CD4-positive, CD25-positive, alpha-beta regulatory T cell (primary cell): Measurements from ENCODE around the gene CARTPT. TPM values are rescaled to one million over a fixed set of nuclear protein-coding genes. Genes with fewer than 3 reads are reported as not detected.

ENCODE experiments used
- ATAC-seq, 2 donors: fragments of 150-1000 bp; cut with Tn5 transposase; one replicate each; pipeline ENCODE4 v1.10.0; 2021; ENCODE audit warnings: low read depth in 2 of 2, moderate number of reproducible peaks in 2 of 2, moderate library complexity in 1 of 2
- DNase-seq, 3 donors: peaks; one replicate each; pipeline versions ENCODE4 v3.0.0 to v3.0.0-alpha.2; 2012 to 2022; ENCODE audit warnings: mixed read lengths in 1 of 3
- H3K27ac ChIP-seq: one replicate; pipeline ENCODE4 v1.7.0; 2013; ENCODE audit warnings: mild to moderate bottlenecking, low read length; ENCODE audit not compliant: insufficient read depth, poor library complexity, severe bottlenecking
- H3K27me3 ChIP-seq: one replicate; pipeline ENCODE4 v1.7.0; 2013; ENCODE audit warnings: low read length; ENCODE audit not compliant: control insufficient read depth, insufficient read depth
- H3K36me3 ChIP-seq: one replicate; pipeline ENCODE4 v1.7.0; 2013; ENCODE audit warnings: mild to moderate bottlenecking, low read length, moderate library complexity; ENCODE audit not compliant: control insufficient read depth, insufficient read depth
- H3K4me1 ChIP-seq: 2 replicates; pipeline ENCODE4 v1.7.0; 2013; ENCODE audit warnings: mild to moderate bottlenecking, low read length; ENCODE audit not compliant: insufficient read depth, control insufficient read depth, poor library complexity, severe bottlenecking
- H3K4me3 ChIP-seq: one replicate; pipeline ENCODE4 v1.7.0; 2013; ENCODE audit warnings: low read depth, mild to moderate bottlenecking, low read length, moderate library complexity
- H3K9me3 ChIP-seq, 2 experiments: 1 replicate in 1 of 2; 2 replicates in 1 of 2; pipeline ENCODE4 v1.7.0; 2013; ENCODE audit warnings: low read length in 2 of 2, mild to moderate bottlenecking in 1 of 2, moderate library complexity in 1 of 2; ENCODE audit not compliant: control insufficient read depth in 2 of 2
- H3K27ac Mint-ChIP-seq, 3 donors: one replicate each; pipeline ENCODE4 v1.8.0; 2020 to 2022; ENCODE audit warnings: mild to moderate bottlenecking in 3 of 3, mixed read lengths in 3 of 3, moderate library complexity in 2 of 3
- H3K27me3 Mint-ChIP-seq: one replicate; pipeline ENCODE4 v1.8.0; 2022; ENCODE audit warnings: mild to moderate bottlenecking, mixed read lengths
- H3K36me3 Mint-ChIP-seq: one replicate; pipeline ENCODE4 v1.8.0; 2020; ENCODE audit warnings: mixed read lengths
- H3K4me1 Mint-ChIP-seq, 4 donors: one replicate each; pipeline ENCODE4 v1.8.0; 2020 to 2022; ENCODE audit warnings: mixed read lengths in 4 of 4, mild to moderate bottlenecking in 1 of 4
- H3K4me3 Mint-ChIP-seq, 4 donors: one replicate each; pipeline ENCODE4 v1.8.0; 2020 to 2022; ENCODE audit warnings: mild to moderate bottlenecking in 4 of 4, mixed read lengths in 4 of 4, moderate library complexity in 3 of 4
- H3K9me3 Mint-ChIP-seq, 7 donors: one replicate each; pipeline ENCODE4 v1.8.0; 2020 to 2022; ENCODE audit warnings: mixed read lengths in 7 of 7, mild to moderate bottlenecking in 3 of 7, moderate library complexity in 2 of 7
- polyA plus RNA-seq, 4 donors: library from polyadenylated mRNA; unstranded; fragments of 300-500 nt; fragmentation: Illumina TruSeq; gene quantifications; one replicate each; pipeline ENCODE4 v1.2.3, GENCODE V29; 2021
- total RNA-seq: library from RNA; stranded (reverse); gene quantifications from one replicate; pipeline ENCODE4 v1.2.3, GENCODE V29; 2022

CARTPT gene
- total and polyA plus RNA-seq, 5 donors from 2014 or later, result not detected

DNA sequence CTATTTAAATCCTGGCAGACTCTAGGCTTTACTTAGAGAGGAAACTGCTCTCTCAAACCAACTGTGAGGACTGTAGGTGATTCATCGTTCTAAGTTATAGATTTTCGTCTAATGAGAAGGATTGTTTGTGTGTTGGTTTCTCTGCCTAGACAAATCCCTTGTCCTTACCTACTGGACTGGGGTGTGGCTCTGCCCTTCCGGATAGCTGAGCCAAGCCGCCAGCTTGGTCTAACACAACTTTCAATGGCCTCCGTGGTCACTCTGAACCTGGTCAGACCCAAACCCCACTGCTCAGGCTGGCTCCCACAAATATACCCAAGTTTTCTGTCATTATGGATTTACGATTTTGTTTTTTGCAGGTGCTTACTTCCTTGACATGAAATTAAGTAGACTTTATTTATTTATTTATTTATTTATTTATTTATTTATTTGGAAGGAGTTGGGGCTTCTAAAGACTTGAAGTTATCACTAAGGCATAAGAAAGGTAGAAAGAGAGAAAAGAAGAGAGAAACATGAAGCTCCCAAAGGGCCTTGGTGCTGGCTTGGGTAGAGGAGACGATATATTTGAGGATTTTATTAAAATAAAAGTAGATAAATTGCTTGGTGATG, 19.0 kb downstream of the CARTPT start:
- Histone ChIP-seq H3K9me3 (peaks cover 0 to 5% of the 10 kb centered on the region in 2 experiments), H3K27me3 (peaks cover 2% of the 10 kb centered on the region), H3K27ac (no peak overlapping the region), H3K4me1 (no peaks in the 10 kb centered on the region), H3K4me3 (no peak overlapping the region), H3K36me3 (no peaks in the 10 kb centered on the region)
- no peak for DNase-seq
- H3K4me3 Mint-ChIP-seq, result no peak overlapping the region
- H3K4me1 Mint-ChIP-seq, result no peaks in the 10 kb centered on the region
- peaks cover 0 to 7% (median 1%) of the 10 kb centered on the region in 7 donors for H3K9me3 Mint-ChIP-seq
- H3K27ac Mint-ChIP-seq, result no peak overlapping the region
- peaks cover 3% of the 10 kb centered on the region for H3K36me3 Mint-ChIP-seq
- ATAC-seq, result no peak
- H3K27me3 Mint-ChIP-seq, result no peaks in the 10 kb centered on the region

DNA sequence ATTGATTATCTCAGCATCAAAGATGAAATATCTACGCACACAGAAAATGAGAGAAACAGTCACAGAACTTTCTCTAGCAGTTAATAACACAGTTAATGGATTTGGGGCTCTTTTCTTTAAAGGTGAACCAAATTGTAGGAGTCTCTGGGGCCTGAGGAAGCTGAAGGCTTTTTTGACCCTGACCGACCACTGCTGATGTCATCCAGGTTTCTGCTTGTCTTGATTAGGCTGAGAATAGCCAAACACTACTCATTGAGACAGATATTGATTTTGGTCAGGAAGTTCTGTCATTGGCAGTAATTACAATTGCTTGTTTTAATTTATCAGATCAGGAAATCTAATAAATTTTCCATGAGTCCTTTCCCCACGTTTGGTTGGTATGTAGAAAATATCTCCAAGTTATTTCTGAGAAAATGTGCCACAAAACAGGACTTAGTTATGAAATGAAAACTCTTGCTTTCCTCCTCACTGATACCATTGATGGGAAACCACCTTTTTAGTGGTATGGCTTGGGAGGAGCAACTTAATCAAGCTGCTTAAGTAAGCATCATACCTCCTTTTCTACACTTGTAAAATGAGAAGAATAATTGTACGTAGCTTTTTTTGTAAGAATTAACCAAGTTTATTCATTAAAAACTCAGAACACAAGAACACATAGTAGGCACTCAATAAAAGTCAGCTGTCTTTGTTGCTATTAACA, 19.7 kb downstream of the CARTPT start:
- no peak overlapping the region for H3K4me3 ChIP-seq
- peaks cover 0 to 5% of the 10 kb centered on the region in 2 experiments for H3K9me3 ChIP-seq
- Mint-ChIP-seq H3K27ac (no peak overlapping the region), H3K27me3 (no peaks in the 10 kb centered on the region), H3K4me1 (no peaks in the 10 kb centered on the region), H3K36me3 (peaks cover 3% of the 10 kb centered on the region), H3K9me3 (peaks cover 0 to 7% (median 1%) of the 10 kb centered on the region in 7 donors), H3K4me3 (no peak overlapping the region)
- H3K36me3 ChIP-seq, result no peaks in the 10 kb centered on the region
- peaks cover 2% of the 10 kb centered on the region for H3K27me3 ChIP-seq
- DNase-seq (no peak), ATAC-seq (no peak)
- H3K4me1 ChIP-seq, result no peaks in the 10 kb centered on the region
- H3K27ac ChIP-seq, result no peak overlapping the region

DNA sequence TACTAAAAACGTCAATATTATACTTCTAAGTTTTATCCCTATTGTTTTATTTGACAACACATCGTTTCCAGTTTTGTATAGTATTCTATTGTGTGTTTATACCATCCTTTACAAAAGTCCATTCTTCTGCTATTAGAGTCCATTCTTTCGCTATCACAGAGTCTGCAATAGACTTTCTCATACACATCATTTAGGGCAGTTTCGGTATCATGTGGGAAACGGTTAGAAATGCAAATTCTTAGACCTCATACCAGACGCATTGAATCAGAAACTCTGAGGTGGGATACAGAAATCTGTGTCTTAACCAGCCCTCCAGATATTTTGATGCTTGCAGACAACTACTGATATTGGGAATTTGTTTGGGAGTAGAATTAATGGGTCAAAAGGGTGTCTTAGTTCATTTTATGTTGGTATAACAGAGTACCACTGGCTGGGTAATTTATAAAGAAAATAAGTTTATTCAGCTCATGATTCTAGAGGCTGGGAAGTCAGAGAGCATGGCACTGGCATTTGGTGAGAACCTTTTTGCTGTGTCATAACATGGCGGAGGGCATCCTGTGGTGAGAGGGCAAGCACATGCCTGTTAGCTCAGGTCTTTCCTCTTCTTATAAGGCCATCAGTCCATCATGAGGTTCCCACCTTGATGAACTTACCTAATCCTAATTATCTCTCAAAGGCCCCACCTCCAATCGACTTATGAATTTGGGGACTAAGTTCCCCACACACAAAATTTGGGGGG, 21.1 kb downstream of the CARTPT start:
- Histone ChIP-seq H3K4me1 (no peaks in the 10 kb centered on the region), H3K36me3 (no peaks in the 10 kb centered on the region), H3K27ac (no peak overlapping the region), H3K9me3 (peaks cover 0 to 5% of the 10 kb centered on the region in 2 experiments), H3K27me3 (peaks cover 2% of the 10 kb centered on the region), H3K4me3 (no peak overlapping the region)
- DNase-seq (no peak), ATAC-seq (no peak)
- H3K36me3 Mint-ChIP-seq, result peaks cover 3% of the 10 kb centered on the region
- no peak overlapping the region for H3K27ac Mint-ChIP-seq
- peaks cover 0 to 7% (median 1%) of the 10 kb centered on the region in 7 donors for H3K9me3 Mint-ChIP-seq
- no peak overlapping the region for H3K4me3 Mint-ChIP-seq
- H3K27me3 Mint-ChIP-seq, result peaks cover 4% of the 10 kb centered on the region
- H3K4me1 Mint-ChIP-seq, result no peaks in the 10 kb centered on the region

DNA sequence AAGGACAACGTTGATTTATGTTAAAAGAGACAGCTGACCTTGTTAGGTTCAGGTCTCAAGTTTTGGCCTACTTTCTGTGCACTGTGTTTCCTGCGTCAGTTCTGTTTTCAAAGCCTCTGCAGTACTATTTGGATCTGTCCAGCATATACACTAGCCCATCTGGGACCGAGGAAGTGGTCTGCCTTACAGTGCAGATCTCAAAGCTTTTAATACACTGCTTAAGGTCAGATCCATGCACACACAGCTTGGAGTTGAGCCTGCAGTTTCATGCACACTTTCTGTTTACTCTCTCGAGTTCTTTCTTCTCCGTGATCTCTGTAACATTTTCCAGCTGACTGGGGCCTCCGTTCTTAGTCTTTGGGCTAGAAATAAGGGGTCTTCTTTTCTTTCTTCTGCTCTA, 24.1 kb downstream of the CARTPT start:
- peaks cover 0 to 5% of the 10 kb centered on the region in 2 experiments for H3K9me3 ChIP-seq
- no peaks in the 10 kb centered on the region for H3K36me3 ChIP-seq
- H3K4me1 Mint-ChIP-seq, result no peaks in the 10 kb centered on the region
- no peaks in the 10 kb centered on the region for H3K4me1 ChIP-seq
- H3K27me3 ChIP-seq, result peaks cover 4% of the 10 kb centered on the region
- peaks cover 3% of the 10 kb centered on the region for H3K36me3 Mint-ChIP-seq
- no peak overlapping the region for H3K4me3 ChIP-seq
- no peak overlapping the region for H3K27ac ChIP-seq
- peaks cover 0 to 7% (median 0%) of the 10 kb centered on the region in 7 donors for H3K9me3 Mint-ChIP-seq
- no peak overlapping the region for H3K27ac Mint-ChIP-seq
- no peak overlapping the region for H3K4me3 Mint-ChIP-seq
- peaks cover 4% of the 10 kb centered on the region for H3K27me3 Mint-ChIP-seq
- no peak for DNase-seq
- ATAC-seq, result no peak

DNA sequence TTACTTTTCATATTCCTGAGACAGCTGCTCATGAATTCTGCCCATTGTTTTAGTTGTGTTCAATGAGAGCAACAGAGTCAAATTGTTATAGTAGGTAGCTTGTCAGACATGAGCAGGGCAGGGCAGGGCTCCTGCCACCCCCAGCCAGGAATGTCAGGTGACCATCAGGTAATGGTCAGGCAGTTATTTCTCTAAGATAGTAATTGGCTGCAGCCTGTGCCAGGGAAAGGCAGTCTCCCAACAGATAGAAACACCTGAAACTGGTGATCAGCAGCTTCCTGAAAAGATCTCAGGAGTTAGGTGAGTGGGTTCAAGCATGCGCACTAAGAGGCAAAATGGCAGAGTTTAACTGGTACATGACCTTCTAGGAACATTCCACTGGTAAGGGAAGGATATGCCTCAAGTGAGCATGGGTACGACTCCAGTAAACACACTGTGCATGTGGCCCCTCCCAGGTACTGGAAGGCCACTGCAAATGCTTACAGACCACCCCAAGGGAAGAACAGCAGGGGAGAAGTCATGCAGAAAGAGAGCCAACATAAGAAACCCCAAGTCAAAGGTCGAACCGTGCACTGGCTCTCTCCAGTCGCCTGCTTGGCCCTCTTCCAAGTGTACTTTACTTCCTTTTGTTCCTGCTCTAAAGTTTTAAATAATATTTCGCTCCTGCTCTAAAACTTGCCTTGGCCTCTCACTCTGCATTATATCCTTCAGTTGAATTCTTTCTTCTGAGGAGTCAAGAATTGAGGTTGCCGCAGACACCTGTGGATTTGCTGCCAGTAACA, 25.1 kb downstream of the CARTPT start:
- Mint-ChIP-seq H3K9me3 (peaks cover 0 to 7% (median 0%) of the 10 kb centered on the region in 7 donors), H3K27me3 (peaks cover 4% of the 10 kb centered on the region), H3K4me1 (no peaks in the 10 kb centered on the region), H3K4me3 (no peak overlapping the region), H3K27ac (no peak overlapping the region), H3K36me3 (peaks cover 3% of the 10 kb centered on the region)
- no peaks in the 10 kb centered on the region for H3K36me3 ChIP-seq
- no peaks in the 10 kb centered on the region for H3K4me1 ChIP-seq
- H3K27ac ChIP-seq, result no peak overlapping the region
- H3K27me3 ChIP-seq, result peaks cover 4% of the 10 kb centered on the region
- DNase-seq (no peak), ATAC-seq (no peak)
- no peak overlapping the region for H3K4me3 ChIP-seq
- H3K9me3 ChIP-seq, result peaks cover 0 to 5% of the 10 kb centered on the region in 2 experiments

DNA sequence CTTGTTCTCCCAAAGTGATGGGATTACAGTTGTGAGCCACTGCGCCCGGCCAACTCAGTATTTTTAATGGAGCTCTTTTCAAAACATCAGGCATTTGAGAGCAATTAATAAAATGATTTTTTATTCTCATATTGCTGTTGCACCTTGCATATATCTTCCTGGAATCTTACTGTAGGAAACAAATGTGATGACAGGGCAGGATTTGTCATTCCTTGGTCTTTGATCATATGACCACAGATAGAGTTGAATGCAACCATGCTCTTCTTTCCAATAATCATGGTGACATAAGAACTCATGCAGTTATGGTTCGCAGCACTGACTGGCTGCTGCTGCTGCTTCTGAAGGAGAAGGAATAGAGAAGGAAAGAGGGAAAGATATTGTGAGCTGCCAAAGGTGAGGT, 28.1 kb downstream of the CARTPT start:
- Mint-ChIP-seq H3K4me3 (no peak overlapping the region), H3K27me3 (peaks cover 4% of the 10 kb centered on the region), H3K27ac (no peak overlapping the region), H3K36me3 (no peaks in the 10 kb centered on the region), H3K4me1 (no peaks in the 10 kb centered on the region), H3K9me3 (peaks cover 0 to 1% (median 0%) of the 10 kb centered on the region in 7 donors)
- Histone ChIP-seq H3K27ac (no peak overlapping the region), H3K36me3 (no peaks in the 10 kb centered on the region), H3K4me3 (no peak overlapping the region), H3K27me3 (peaks cover 2% of the 10 kb centered on the region), H3K4me1 (no peaks in the 10 kb centered on the region), H3K9me3 (no peaks in the 10 kb centered on the region)
- DNase-seq, result no peak
- ATAC-seq, result no peak

DNA sequence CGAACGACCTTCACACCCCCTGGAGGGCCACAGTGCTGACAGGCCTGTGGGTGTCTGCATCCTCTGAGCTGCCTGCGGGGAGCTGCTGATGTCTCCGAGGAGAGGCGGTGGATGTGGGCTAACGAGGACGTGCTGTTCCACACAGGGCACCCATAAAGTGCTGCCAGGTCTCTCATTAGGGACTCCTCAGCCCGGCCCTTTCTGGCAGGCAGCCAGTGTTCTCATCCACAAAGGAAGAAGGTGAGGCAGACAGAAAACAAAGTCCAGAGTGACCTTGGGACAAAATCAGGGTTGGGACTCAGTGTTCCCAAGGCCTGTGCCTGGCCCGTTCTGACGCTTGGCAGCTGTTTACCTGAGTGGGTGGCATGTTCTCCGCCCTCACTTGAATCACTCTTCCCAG, 29.3 kb downstream of the CARTPT start:
- ATAC-seq, result no peak
- no peak overlapping the region for H3K27ac ChIP-seq

More for the DNA sequence above, 29.3 kb downstream of the CARTPT start:
- Mint-ChIP-seq H3K9me3 (peaks cover 0 to 1% (median 0%) of the 10 kb centered on the region in 7 donors), H3K4me1 (peaks cover 0 to 6% (median 2%) of the 10 kb centered on the region in 4 donors), H3K36me3 (no peaks in the 10 kb centered on the region), H3K27me3 (peaks cover 4% of the 10 kb centered on the region), H3K27ac (no peak overlapping the region), H3K4me3 (no peak overlapping the region)
- Histone ChIP-seq H3K9me3 (no peaks in the 10 kb centered on the region), H3K36me3 (no peaks in the 10 kb centered on the region), H3K4me1 (no peaks in the 10 kb centered on the region), H3K4me3 (no peak overlapping the region), H3K27me3 (peaks cover 2% of the 10 kb centered on the region)
- no peak for DNase-seq
